GM19328 (cell line): ENCODE results near the gene TLX1.
"Not testable (repeated sequence)": the region's sequence is repeated elsewhere in the genome, so short reads cannot be mapped to it uniquely, and the experiment has no call there.

Source experiments
- ATAC-seq: cut with Tn5 transposase; IDR thresholded peaks from one replicate; pipeline ENCODE4 v1.9.1; 2021; ENCODE audit warnings: mild to moderate bottlenecking, moderate library complexity; ENCODE audit not compliant: unreplicated experiment

The TLX1 gene

DNA sequence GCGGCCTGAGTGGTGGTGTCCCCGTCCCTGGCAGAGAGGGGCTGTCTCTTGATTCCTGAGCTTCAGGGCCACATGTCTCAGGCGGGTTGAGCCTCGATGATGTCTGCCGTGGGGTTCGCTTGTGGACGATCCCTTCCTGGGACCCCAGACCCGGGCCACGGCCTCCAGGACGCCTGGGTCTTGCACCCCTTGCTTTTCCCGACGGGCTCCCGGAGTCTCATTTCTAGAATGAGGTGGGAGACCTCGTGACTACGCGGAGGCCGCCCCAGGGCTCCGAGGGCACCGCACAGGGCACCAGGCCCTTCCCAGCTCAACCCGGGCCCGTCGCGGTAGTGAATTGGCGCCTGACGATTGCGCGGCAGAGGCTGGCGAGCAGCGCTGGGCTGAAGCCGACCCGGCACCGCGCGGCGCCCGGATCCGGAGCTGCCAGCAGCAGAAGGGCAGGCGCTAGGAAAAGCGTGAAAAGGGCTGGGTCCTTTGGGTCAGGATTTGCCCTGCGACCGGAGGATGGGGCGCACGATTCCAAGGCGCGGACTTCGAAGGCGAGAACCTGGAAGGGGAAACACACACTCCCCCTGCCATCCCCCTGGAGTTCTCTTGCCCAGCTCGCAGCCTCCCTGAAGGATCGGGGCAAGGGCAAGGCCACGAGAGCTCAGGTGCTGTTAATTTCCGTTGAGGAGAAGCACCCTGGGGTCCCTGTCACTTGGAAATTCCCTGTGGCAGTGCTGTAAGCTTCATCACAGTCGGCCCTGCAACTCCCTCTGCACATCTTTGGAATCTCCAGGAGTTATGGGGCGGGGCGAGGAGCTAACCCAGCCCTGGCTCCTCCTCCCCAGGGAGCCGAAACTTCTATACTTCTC is 15.5 kb downstream of the TLX1 start:
- no peak for ATAC-seq

DNA sequence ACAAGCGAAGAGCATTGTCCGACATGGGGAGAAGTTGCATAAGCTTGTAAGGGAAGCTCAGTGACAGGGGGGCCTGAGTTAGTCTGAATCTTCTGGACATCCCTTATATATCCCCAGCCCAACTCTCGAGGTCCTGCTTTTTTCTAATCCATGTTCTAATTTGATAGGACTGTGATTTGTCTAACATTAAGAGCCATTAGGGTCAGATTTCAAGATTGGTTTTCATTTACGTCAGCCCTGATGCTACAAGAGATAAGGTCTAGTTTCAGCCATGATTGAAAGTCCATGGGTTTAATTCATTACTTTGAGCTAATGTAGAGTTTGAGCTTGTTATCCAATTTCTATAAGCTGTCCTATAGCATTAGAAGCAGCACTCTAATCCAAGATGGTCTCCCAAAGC is 20.3 kb downstream of the TLX1 start:
- no peak for ATAC-seq

DNA sequence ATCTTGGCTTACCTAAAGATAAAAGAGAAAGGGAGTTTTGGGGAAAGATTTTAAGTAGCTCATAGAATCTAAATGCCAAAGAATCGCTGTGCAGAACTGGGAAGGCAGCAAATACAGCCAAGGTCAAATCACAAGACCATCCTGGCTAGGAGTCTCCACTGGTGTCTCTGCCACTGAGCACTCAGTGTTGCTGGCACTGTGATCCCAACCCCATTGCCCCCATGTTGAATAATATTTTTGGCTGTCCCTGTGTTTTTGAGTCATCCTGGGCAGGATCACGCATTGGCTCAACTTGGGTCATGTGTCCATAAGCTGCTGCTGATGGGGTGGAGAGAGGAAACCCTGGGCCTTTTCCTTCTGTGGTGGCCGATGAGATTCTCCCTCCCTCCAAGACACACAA is 21.2 kb downstream of the TLX1 start:
- ATAC-seq: no peak

DNA sequence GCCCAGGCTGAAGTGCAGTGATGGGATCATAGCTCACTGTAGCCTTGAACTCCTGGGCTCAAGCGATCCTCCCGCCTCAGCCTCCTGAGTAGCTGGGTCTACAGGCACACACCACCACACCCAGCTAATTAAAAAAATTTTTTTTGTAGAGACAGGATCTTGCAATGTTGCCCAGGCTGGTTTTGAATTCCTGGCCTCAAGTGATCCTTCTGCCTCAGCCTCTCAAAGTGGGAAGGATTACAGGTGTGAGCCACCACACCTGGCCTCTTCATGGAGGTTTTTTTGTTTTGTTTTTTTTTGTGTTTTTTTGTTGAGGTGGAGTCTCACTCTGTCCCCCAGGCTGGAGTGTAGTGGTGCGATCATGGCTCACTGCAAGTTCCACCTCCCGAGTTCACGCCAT is 23.4 kb downstream of the TLX1 start:
- not testable (repeated sequence) for ATAC-seq

DNA sequence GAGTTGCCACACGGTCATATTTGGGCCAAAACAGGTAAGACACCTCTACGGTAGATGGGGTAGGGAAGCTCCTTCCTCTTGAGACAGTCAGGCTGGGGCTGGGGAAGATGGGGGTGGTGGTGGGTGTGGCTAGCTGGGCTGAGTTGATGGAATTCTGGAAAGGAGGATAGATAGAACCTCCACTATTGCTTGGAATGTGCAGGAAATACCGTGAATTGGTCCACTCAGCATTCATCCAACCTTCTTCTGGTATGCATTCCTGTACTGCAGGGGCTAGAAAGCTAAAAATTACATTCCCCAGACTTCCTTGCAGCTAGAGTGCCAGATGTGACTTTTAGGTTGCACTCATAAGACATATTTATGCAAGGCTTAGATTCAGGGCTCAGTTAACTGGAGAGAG is 24.8 kb downstream of the TLX1 start:
- no peak for ATAC-seq

DNA sequence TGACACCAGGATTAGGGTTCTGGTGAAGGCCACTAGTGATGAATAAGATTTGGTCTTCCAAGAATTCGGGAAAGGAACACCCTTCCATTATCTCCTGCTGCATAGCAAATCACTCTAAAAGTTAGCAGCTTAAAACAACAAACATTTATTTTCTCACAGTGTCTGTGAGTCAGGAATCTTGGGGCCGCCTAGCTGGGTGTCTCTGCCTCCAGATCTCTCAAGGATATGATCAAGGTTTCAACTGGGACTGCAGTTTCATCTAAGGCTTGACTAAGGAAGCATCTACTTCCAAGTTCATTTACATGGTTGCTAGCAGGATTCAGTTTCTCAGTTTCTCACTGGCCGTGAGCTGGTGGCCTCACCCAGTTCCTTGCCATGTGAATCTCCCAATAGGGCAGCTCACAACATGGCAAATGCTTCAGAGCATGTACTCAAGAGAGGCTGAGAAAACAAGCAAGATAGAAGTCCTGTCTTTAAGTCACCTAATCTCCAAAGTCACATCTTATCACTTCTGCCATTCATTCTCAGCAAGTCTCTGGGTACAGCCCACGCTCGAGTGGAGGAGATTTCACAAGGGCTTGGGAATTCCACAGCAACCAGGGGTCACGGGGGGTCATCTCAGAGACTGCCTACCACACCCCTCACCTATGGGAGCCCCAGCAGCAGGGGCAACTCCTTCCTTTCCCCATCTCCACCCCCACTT is 26.8 kb downstream of the TLX1 start:
- ATAC-seq: no peak

- no peak for ATAC-seq
These were observed 27.5 kb downstream of the TLX1 start for GRCh38 chr10:101158459-101159058.

DNA sequence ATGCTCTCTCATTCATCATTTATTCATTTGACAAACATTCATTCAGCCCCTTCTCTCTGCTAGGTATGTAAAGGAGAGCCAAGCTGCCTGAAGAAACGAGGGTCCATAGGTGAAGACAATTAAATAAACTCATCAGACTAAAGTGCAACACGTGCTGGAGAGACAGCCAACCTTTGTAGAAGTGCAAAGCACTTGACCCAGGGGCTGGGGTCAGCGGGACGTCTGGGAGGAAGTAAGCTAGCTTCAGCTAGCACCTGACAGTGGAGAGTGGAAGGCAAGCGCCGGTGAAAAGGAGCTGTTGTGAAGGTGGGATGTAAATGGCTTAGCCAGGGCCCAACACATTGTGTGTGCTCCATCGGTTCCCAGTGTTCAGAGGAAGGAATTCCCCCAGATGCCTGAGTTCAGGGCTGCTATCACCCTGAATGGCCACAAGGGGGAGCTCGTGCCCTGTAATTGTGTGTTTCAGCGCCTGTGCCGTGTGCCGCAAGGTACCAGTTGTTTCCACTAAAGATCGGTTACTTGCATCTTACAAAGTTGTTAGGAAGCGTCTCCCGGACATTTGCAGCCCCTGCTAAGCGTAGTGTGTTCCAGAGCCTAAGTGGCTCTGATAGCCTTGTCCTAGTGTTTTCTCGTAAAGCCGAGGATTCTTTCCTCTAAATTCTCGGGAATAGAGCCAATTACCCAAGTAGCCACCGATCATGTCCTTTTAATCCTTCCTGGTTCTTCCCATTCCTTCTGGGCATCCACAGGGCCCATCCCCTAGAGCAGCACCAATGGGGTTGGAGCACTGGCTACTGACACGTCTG is 30.6 kb downstream of the TLX1 start:
- no peak for ATAC-seq

DNA sequence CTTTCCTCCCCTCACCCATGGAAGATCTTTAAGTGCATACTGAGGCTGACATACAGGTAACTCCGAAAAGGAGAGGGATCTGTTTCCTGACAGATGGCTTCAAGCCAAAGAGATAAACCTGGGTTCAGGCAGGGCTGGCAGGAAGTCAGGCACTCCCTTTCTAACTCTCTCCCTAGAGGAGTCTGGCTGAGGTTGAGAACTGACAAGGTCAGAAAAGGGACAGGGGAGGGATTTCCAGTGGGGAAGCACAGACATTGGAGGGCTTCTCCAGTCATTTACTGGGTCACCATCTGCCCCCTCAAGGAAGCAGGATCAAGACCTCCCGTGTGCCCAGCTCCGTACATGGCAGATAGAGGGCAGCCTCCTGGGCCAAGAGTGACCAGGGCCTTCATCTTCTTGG is 31.6 kb downstream of the TLX1 start:
- no peak for ATAC-seq

GRCh38 chr10:101164020-101164419 is 32.9 kb downstream of the TLX1 start:
- no peak for ATAC-seq

GRCh38 chr10:101165736-101166135 is 34.6 kb downstream of the TLX1 start:
- no peak for ATAC-seq

DNA sequence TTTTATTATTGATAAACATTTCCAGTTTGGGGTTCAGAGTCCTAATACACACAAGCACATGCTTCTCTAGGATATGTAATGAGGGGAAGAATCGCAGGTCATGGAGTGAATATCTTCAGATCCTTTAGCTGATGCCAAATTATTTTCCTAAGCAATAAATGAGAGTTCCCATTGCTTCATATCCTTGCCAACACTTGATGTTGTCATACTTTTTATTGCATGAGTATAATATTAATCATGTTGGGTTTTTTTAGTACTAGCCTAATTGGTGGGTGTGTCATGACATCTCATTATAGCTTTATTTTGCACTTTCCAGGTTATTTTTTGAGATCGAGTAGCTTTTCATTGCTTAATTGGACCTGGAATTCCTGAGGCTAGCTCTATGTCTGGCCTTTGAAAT is 35.3 kb downstream of the TLX1 start:
- no peak for ATAC-seq

- ATAC-seq: no peak
These were observed 41.6 kb downstream of the TLX1 start for GRCh38 chr10:101172741-101173140.

DNA sequence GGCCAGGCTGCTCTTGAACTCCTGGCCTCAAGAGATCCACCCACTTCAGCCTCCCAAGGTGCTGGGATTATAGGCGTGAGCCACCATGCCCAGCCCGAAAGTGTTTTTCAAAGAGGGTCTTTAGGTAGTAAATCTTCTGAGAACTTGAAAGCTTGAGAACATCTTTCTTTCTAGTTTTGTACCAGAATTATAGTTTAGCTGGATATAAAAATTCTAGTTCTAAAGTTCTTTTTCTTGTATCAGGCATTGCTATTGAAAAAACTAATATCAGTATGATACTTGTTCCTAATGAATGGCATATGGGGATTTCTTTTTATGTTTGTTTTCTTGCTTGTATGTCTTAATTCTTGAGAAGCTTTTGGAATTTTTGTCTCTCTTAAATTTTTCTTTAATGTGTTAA is 43.2 kb downstream of the TLX1 start:
- ATAC-seq: no peak

- ATAC-seq: no peak
These were observed 45.5 kb downstream of the TLX1 start for GRCh38 chr10:101176577-101176976.

DNA sequence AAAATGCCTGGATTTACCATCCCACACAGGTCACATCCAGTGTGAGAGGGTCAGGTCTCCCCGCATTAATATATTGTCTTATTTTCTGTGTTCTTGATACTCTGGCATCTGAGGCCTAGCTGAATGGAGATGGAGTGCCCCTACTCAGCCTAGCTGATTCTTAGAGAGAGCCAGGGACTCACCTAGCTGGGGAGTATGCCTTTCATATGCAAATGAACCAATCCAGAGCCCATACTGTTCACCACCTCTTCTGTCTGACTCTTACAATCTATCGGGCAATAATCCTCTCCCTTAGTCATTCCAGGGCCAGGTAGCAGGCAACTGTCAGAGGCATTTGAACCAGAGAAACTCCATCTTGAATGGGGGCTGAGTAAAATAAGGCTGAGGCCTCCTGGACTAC is 51.8 kb downstream of the TLX1 start:
- no peak for ATAC-seq

- no peak for ATAC-seq
These were observed 52.5 kb downstream of the TLX1 start for GRCh38 chr10:101183458-101184183.
